ENCODE data around the gene FAM228B.

- TF ChIP-seq CTCF (IDR thresholded peaks at IDR 0.05) (no peak), EZH2 (IDR thresholded peaks at IDR 0.05) (no peak)
Measured at GRCh38 chr2:24210106-24210455, 86.8 kb downstream of the FAM228B start.

Data from neural progenitor cell (in vitro differentiated cells).